ENCODE measurements around the gene COL1A2. TPM values are rescaled to one million over a fixed set of nuclear protein-coding genes. Genes with fewer than 3 reads are reported as not detected.

The COL1A2 gene
- polyA plus RNA-seq, 1 donor from 2014 or later: 2.5 TPM

DNA sequence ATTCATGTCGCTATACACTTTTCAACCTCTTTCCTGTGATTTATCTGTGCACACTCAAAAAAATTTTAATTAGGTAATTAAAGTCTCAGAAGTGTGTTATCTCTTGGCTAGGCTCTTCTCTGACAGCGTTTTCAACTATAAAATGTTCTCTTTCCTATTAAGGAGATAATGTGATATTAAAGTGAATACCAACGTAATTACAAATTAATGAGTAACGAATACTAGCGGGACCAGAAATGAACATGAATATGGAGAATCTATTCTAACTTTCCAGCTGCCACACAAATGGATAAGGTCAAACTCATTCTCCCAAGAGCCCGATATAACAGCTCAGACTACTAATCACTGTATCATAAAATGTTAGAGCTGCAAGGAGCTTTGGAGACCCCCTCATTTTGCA, 12.0 kb downstream of the COL1A2 start:
- no peak overlapping the region for H3K4me2 ChIP-seq (ENCODE audit: low read length)

DNA sequence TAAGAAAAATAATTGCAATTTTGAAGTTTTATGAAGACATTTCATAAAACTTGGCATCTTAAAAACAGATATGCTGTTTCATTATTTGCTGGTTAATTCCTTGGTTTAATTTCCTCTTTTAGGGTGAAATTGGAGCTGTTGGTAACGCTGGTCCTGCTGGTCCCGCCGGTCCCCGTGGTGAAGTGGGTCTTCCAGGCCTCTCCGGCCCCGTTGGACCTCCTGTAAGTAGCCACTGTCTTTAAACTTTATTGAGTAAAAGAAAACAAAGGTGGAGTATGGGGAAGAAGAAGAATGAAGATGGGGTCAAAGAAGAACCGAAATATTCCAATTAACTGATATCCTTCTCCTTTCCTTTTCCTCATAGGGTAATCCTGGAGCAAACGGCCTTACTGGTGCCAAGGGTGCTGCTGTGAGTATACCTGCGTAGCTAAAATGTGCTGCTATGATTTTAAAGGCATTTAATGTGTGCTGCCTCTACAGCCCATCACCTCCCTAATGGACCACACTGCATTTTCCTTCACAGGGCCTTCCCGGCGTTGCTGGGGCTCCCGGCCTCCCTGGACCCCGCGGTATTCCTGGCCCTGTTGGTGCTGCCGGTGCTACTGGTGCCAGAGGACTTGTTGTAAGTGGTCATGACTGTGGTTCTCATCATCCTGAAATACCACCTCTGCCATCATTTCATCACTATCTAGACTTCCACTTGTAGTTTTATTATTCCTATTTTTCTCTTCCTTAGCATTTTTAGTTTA, 14.7 kb downstream of the COL1A2 start:
- Histone ChIP-seq H4K20me1 (ENCODE audit: insufficient read depth) (no peaks in the 10 kb centered on the region), H3K4me2 (ENCODE audit: low read length) (no peak overlapping the region), H3K79me2 (replicated peaks; ENCODE audit: insufficient read depth, low read length) (no peaks in the 10 kb centered on the region), H3K9me3 (ENCODE audit: low read length) (no peaks in the 10 kb centered on the region), H3K9me2 (ENCODE audit: insufficient read depth, low read length) (no peaks in the 10 kb centered on the region), H3K27ac (ENCODE audit: low read length) (no peak overlapping the region), H3K9ac (ENCODE audit: low read length) (no peak overlapping the region), H3K36me3 (ENCODE audit: insufficient read depth, low read length) (no peaks in the 10 kb centered on the region), H3K4me3 (ENCODE audit: low read length) (no peak overlapping the region), H2AFZ (ENCODE audit: low read depth, low read length) (no peak overlapping the region), H3K27me3 (ENCODE audit: insufficient read depth, low read depth, low read length) (no peaks in the 10 kb centered on the region), H3F3A (ENCODE audit: insufficient read depth, low read length, poor library complexity, severe bottlenecking) (no peaks in the 10 kb centered on the region)
- TF ChIP-seq EZH2 (IDR thresholded peaks at IDR 0.05; ENCODE audit: borderline replicate concordance, insufficient read depth, low read length, poor library complexity, severe bottlenecking) (no peak), TAF1 (IDR thresholded peaks at IDR 0.05; ENCODE audit: low read depth) (no peak), MXI1 (conservative IDR thresholded peaks at IDR 0.05; ENCODE audit: poor library complexity, severe bottlenecking) (no peak), EP300 (conservative IDR thresholded peaks at IDR 0.05; ENCODE audit: poor library complexity, severe bottlenecking) (no peak), POLR2AphosphoS5 (IDR thresholded peaks at IDR 0.05) (no peak), RAD21 (conservative IDR thresholded peaks at IDR 0.05) (no peak), SMC3 (conservative IDR thresholded peaks at IDR 0.05; ENCODE audit: poor library complexity) (no peak)
- TF ChIP-seq, protein P1, sequence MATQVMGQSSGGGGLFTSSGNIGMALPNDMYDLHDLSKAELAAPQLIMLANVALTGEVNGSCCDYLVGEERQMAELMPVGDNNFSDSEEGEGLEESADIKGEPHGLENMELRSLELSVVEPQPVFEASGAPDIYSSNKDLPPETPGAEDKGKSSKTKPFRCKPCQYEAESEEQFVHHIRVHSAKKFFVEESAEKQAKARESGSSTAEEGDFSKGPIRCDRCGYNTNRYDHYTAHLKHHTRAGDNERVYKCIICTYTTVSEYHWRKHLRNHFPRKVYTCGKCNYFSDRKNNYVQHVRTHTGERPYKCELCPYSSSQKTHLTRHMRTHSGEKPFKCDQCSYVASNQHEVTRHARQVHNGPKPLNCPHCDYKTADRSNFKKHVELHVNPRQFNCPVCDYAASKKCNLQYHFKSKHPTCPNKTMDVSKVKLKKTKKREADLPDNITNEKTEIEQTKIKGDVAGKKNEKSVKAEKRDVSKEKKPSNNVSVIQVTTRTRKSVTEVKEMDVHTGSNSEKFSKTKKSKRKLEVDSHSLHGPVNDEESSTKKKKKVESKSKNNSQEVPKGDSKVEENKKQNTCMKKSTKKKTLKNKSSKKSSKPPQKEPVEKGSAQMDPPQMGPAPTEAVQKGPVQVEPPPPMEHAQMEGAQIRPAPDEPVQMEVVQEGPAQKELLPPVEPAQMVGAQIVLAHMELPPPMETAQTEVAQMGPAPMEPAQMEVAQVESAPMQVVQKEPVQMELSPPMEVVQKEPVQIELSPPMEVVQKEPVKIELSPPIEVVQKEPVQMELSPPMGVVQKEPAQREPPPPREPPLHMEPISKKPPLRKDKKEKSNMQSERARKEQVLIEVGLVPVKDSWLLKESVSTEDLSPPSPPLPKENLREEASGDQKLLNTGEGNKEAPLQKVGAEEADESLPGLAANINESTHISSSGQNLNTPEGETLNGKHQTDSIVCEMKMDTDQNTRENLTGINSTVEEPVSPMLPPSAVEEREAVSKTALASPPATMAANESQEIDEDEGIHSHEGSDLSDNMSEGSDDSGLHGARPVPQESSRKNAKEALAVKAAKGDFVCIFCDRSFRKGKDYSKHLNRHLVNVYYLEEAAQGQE (IDR thresholded peaks at IDR 0.05; ENCODE audit: borderline replicate concordance): no peak
- TF ChIP-seq, protein P2, sequence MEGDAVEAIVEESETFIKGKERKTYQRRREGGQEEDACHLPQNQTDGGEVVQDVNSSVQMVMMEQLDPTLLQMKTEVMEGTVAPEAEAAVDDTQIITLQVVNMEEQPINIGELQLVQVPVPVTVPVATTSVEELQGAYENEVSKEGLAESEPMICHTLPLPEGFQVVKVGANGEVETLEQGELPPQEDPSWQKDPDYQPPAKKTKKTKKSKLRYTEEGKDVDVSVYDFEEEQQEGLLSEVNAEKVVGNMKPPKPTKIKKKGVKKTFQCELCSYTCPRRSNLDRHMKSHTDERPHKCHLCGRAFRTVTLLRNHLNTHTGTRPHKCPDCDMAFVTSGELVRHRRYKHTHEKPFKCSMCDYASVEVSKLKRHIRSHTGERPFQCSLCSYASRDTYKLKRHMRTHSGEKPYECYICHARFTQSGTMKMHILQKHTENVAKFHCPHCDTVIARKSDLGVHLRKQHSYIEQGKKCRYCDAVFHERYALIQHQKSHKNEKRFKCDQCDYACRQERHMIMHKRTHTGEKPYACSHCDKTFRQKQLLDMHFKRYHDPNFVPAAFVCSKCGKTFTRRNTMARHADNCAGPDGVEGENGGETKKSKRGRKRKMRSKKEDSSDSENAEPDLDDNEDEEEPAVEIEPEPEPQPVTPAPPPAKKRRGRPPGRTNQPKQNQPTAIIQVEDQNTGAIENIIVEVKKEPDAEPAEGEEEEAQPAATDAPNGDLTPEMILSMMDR (IDR thresholded peaks at IDR 0.05; ENCODE audit: poor library complexity, severe bottlenecking): no peak

More for the DNA sequence above, 12.0 kb downstream of the COL1A2 start:
- H4K20me1 ChIP-seq (ENCODE audit: insufficient read depth): no peaks in the 10 kb centered on the region
- H3K79me2 ChIP-seq (replicated peaks; ENCODE audit: insufficient read depth, low read length): no peaks in the 10 kb centered on the region
- TF ChIP-seq, protein P1 (IDR thresholded peaks at IDR 0.05; ENCODE audit: borderline replicate concordance): no peak
- TF ChIP-seq SMC3 (conservative IDR thresholded peaks at IDR 0.05; ENCODE audit: poor library complexity) (no peak), EP300 (conservative IDR thresholded peaks at IDR 0.05; ENCODE audit: poor library complexity, severe bottlenecking) (no peak), TAF1 (IDR thresholded peaks at IDR 0.05; ENCODE audit: low read depth) (no peak), EZH2 (IDR thresholded peaks at IDR 0.05; ENCODE audit: borderline replicate concordance, insufficient read depth, low read length, poor library complexity, severe bottlenecking) (no peak), MXI1 (conservative IDR thresholded peaks at IDR 0.05; ENCODE audit: poor library complexity, severe bottlenecking) (no peak), POLR2AphosphoS5 (IDR thresholded peaks at IDR 0.05) (no peak), RAD21 (conservative IDR thresholded peaks at IDR 0.05) (no peak)
- TF ChIP-seq, protein P2 (IDR thresholded peaks at IDR 0.05; ENCODE audit: poor library complexity, severe bottlenecking): no peak
- H3K27ac ChIP-seq (ENCODE audit: low read length): no peak overlapping the region
- H3F3A ChIP-seq (ENCODE audit: insufficient read depth, low read length, poor library complexity, severe bottlenecking): no peaks in the 10 kb centered on the region
- no peaks in the 10 kb centered on the region for H3K27me3 ChIP-seq (ENCODE audit: insufficient read depth, low read depth, low read length)
- H3K9me2 ChIP-seq (ENCODE audit: insufficient read depth, low read length): no peaks in the 10 kb centered on the region
- H3K4me3 ChIP-seq (ENCODE audit: low read length): no peak overlapping the region
- no peaks in the 10 kb centered on the region for H3K36me3 ChIP-seq (ENCODE audit: insufficient read depth, low read length)
- no peak overlapping the region for H2AFZ ChIP-seq (ENCODE audit: low read depth, low read length)
- H3K9ac ChIP-seq (ENCODE audit: low read length): no peak overlapping the region
- H3K9me3 ChIP-seq (ENCODE audit: low read length): no peaks in the 10 kb centered on the region
